HEK293 (cell line): ENCODE data around the gene GOLGA5.

ENCODE experiments used
- ATF2 ChIP-seq: fragments of 450-650 bp; formaldehyde crosslinking; IDR thresholded peaks from 2 replicates; pipeline ENCODE4 v1.5.1; 2016; ENCODE audit warnings: missing biosample characterization, missing genetic modification characterization, low read depth
- KLF10 ChIP-seq: fragments of 450-650 bp; IDR thresholded peaks from 2 replicates; pipeline ENCODE4 v1.5.1; 2018; ENCODE audit warnings: missing biosample characterization, mild to moderate bottlenecking, missing genetic modification characterization
- SETDB1 ChIP-seq: IDR thresholded peaks from one replicate; pipeline ENCODE4 v1.6.1; 2017; ENCODE audit warnings: mild to moderate bottlenecking, low read length, moderate library complexity, mixed read lengths; ENCODE audit not compliant: insufficient read length
- SP7 ChIP-seq: fragments of 450-650 bp; formaldehyde crosslinking; IDR thresholded peaks from 2 replicates; pipeline ENCODE4 v1.5.1; 2016; ENCODE audit warnings: missing biosample characterization, missing genetic modification characterization
- ZBTB49 ChIP-seq: fragments of 450-650 bp; formaldehyde crosslinking; IDR thresholded peaks from 2 replicates; pipeline ENCODE4 v1.5.1; 2016; ENCODE audit warnings: missing biosample characterization, missing genetic modification characterization, low read depth
- ZFP37 ChIP-seq: fragments of 450-650 bp; formaldehyde crosslinking; IDR thresholded peaks from 2 replicates; pipeline ENCODE4 v1.5.1; 2016; ENCODE audit warnings: missing biosample characterization, missing genetic modification characterization
- ZNF148 ChIP-seq: fragments of 450-650 bp; formaldehyde crosslinking; IDR thresholded peaks from 2 replicates; pipeline ENCODE4 v1.5.0; 2017; ENCODE audit warnings: missing biosample characterization, missing genetic modification characterization, borderline replicate concordance
- ZNF184 ChIP-seq: fragments of 450-650 bp; IDR thresholded peaks from 2 replicates; pipeline ENCODE4 v1.5.1; 2018; ENCODE audit warnings: missing biosample characterization, mild to moderate bottlenecking, missing genetic modification characterization
- ZNF26 ChIP-seq: fragments of 450-650 bp; formaldehyde crosslinking; IDR thresholded peaks from 2 replicates; pipeline ENCODE4 v1.5.1; 2016; ENCODE audit warnings: missing biosample characterization, missing genetic modification characterization
- ZNF335 ChIP-seq: fragments of 450-650 bp; formaldehyde crosslinking; conservative IDR thresholded peaks from 2 replicates; pipeline ENCODE4 v1.5.1; 2016; ENCODE audit warnings: missing biosample characterization, missing genetic modification characterization
- ZNF362 ChIP-seq: fragments of 450-650 bp; formaldehyde crosslinking; IDR thresholded peaks from 2 replicates; pipeline ENCODE4 v1.5.1; 2016; ENCODE audit warnings: missing biosample characterization, missing genetic modification characterization
- ZNF394 ChIP-seq: fragments of 450-650 bp; formaldehyde crosslinking; IDR thresholded peaks from 2 replicates; pipeline ENCODE4 v1.5.1; 2016; ENCODE audit warnings: missing biosample characterization, missing genetic modification characterization, mild to moderate bottlenecking, moderate library complexity, borderline replicate concordance
- ZNF423 ChIP-seq: fragments of 450-650 bp; formaldehyde crosslinking; IDR thresholded peaks from 2 replicates; pipeline ENCODE4 v1.5.1; 2016; ENCODE audit warnings: missing biosample characterization, missing genetic modification characterization
- ZNF513 ChIP-seq: fragments of 450-650 bp; IDR thresholded peaks from 2 replicates; pipeline ENCODE4 v1.5.1; 2018; ENCODE audit warnings: missing biosample characterization, missing genetic modification characterization
- ZNF518A ChIP-seq: fragments of 450-650 bp; formaldehyde crosslinking; conservative IDR thresholded peaks from 2 replicates; pipeline ENCODE4 v1.5.1; 2016; ENCODE audit warnings: low read depth, missing biosample characterization, missing genetic modification characterization
- ZNF549 ChIP-seq: fragments of 450-650 bp; IDR thresholded peaks from 2 replicates; pipeline ENCODE4 v1.5.1; 2018; ENCODE audit warnings: missing biosample characterization, missing genetic modification characterization, mild to moderate bottlenecking, inconsistent platforms, moderate library complexity
- ZNF626 ChIP-seq: fragments of 450-650 bp; sonication (Bioruptor Pico); formaldehyde crosslinking; IDR thresholded peaks from 2 replicates; pipeline ENCODE4 v1.5.1; 2018; ENCODE audit warnings: missing biosample characterization, missing genetic modification characterization, inconsistent platforms
- ZNF629 ChIP-seq: fragments of 450-650 bp; formaldehyde crosslinking; IDR thresholded peaks from 2 replicates; pipeline ENCODE4 v1.5.1; 2017; ENCODE audit warnings: missing biosample characterization, missing genetic modification characterization

Gene GOLGA5

GRCh38 chr14:92789457-92790089, 4.5 kb upstream of the GOLGA5 start (continued):
- peak; percentile 62; the same call in 1 of the 2 replicates for TF ChIP-seq ATF2
- TF ChIP-seq ZNF423, result no peak
- TF ChIP-seq ZFP37 (tag by site-specific recombination), result 0 out of 2 replicates have a peak, but pooled peaks have one; percentile 36
- peak; percentile 38; the same call in 1 of the 2 replicates for TF ChIP-seq SP7 (tag by site-specific recombination)
- TF ChIP-seq ZNF513, result no peak
- TF ChIP-seq ZBTB49, result no peak
- TF ChIP-seq ZNF549 (tag by site-specific recombination), result no peak
- TF ChIP-seq ZNF184 (tag by site-specific recombination), result peak; percentile 78; the same call in 1 of the 2 replicates
- TF ChIP-seq ZNF335 (tag by site-specific recombination), result no peak
- 0 out of 2 replicates have a peak, but pooled peaks have one; percentile 24 for TF ChIP-seq ZNF629
- peak; percentile 64 for TF ChIP-seq ZNF26 (tag by site-specific recombination)
- no peak for TF ChIP-seq ZNF148 (tag by site-specific recombination)
- peak; percentile 29; the same call in 1 of the 2 replicates for TF ChIP-seq ZNF394 (tag by site-specific recombination)
- peak; percentile 58; the same call in 1 of the 2 replicates for TF ChIP-seq ZNF518A (tag by site-specific recombination)
- TF ChIP-seq ZNF626 (tag by site-specific recombination), result peak; percentile 94
- TF ChIP-seq KLF10 (tag by site-specific recombination), result no peak
- TF ChIP-seq SETDB1, result peak; percentile 99
- TF ChIP-seq ZNF362 (tag by site-specific recombination), result peak; percentile 68
